Panc1 (cell line): ENCODE results near the gene ADIRF. TPM values are rescaled to one million over a fixed set of nuclear protein-coding genes. Genes with fewer than 3 reads are reported as not detected.

Source experiments
- ATAC-seq: fragments of 200-7000 bp; cut with Tn5 transposase; 2 replicates; pipeline ENCODE4 v1.9.1; 2020; ENCODE audit warnings: mild to moderate bottlenecking, moderate library complexity
- BruUV-seq: library from RNA; stranded (reverse); fragments of 400-500 nt; replicated peaks from 2 replicates; lab custom pipeline; 2021; lab: Mats Ljungman, UMichigan
- CTCF ChIA-PET: fragments of 300-600 bp; sonication (Branson Sonifier 250); formaldehyde crosslinking; loops from one replicate; lab custom pipeline; 2022; ENCODE audit warnings: antibody characterized with exemption; lab: Charles Lee
- POLR2A ChIA-PET: fragments of 300-600 bp; sonication (Branson Sonifier 250); formaldehyde crosslinking; loops from one replicate; lab custom pipeline; 2022; ENCODE audit warnings: antibody characterized with exemption; lab: Charles Lee
- DNase-seq: peaks from one replicate; pipeline ENCODE4 v3.0.0-alpha.2; 2010; ENCODE audit warnings: low read depth, low spot score
- H3K27ac ChIP-seq: 2 replicates; pipeline ENCODE4 v1.5.1; 2011; ENCODE audit warnings: mild to moderate bottlenecking, low read length, inconsistent platforms
- H3K27me3 ChIP-seq: fragments of 200-500 bp; sonication (Bioruptor generic); 2 replicates; pipeline ENCODE4 v1.6.0; 2014; ENCODE audit warnings: low read length, inconsistent platforms; ENCODE audit not compliant: control insufficient read depth, insufficient read depth
- H3K36me3 ChIP-seq: fragments of 200-500 bp; sonication (Bioruptor generic); 2 replicates; pipeline ENCODE4 v1.5.1; 2014; ENCODE audit warnings: inconsistent platforms, mild to moderate bottlenecking, low read length, moderate library complexity; ENCODE audit not compliant: control insufficient read depth, insufficient read depth
- H3K4me1 ChIP-seq: 2 replicates; pipeline ENCODE4 v1.5.1; 2011; ENCODE audit warnings: inconsistent platforms, mild to moderate bottlenecking, low read length, moderate library complexity; ENCODE audit not compliant: control insufficient read depth, insufficient read depth
- H3K4me3 ChIP-seq, 2 experiments: 2 replicates each; pipeline ENCODE4 v1.5.1; 2011 to 2012; ENCODE audit warnings: low read depth in 2 of 2, low read length in 2 of 2, mild to moderate bottlenecking in 2 of 2, inconsistent platforms in 1 of 2, moderate library complexity in 1 of 2
- H3K9me3 ChIP-seq: fragments of 200-500 bp; sonication (Bioruptor generic); 2 replicates; pipeline ENCODE4 v1.5.1; 2014; ENCODE audit warnings: low read depth, mild to moderate bottlenecking, inconsistent platforms, low read length, moderate library complexity; ENCODE audit not compliant: control insufficient read depth, insufficient read depth
- POLR2AphosphoS5 ChIP-seq: IDR thresholded peaks from 2 replicates; pipeline ENCODE4 v1.6.1; 2012; ENCODE audit warnings: mild to moderate bottlenecking, low read depth, low read length, moderate library complexity
- SIN3A ChIP-seq: IDR thresholded peaks from 2 replicates; pipeline ENCODE4 v1.6.1; 2012; ENCODE audit warnings: low read depth, mild to moderate bottlenecking, low read length, moderate library complexity, borderline replicate concordance; ENCODE audit not compliant: insufficient read depth
- TCF7L2 ChIP-seq: IDR thresholded peaks from 2 replicates; pipeline ENCODE4 v1.6.1; 2011; ENCODE audit warnings: mild to moderate bottlenecking, low read depth, low read length, inconsistent platforms
- in situ Hi-C: cut with HindIII; loops from 2 replicates; pipeline ENCODE4 v1.10.0; 2016; ENCODE audit warnings: low sequenced_read_pairs, low pct_unique_long_range_greater_than_20kb
- intact Hi-C: fragments of 100-400 bp; cut with micrococcal nuclease; formaldehyde crosslinking; loops from one replicate; pipeline ENCODE4 v1.10.0; 2022; ENCODE audit not compliant: unreplicated experiment
- total RNA-seq: library from RNA; stranded (reverse); gene quantifications from one replicate; pipeline ENCODE4 v1.2.1, GENCODE V29; 2021; ENCODE audit not compliant: unreplicated experiment
- TF ChIP-seq, protein P1 (sequence below), 2 experiments: IDR thresholded peaks; 2 replicates each; pipeline ENCODE4 v1.6.1; 2011 to 2012; ENCODE audit warnings: low read depth in 2 of 2, control low read depth in 1 of 2, low read length in 1 of 2, mild to moderate bottlenecking in 1 of 2, moderate library complexity in 1 of 2; ENCODE audit not compliant: insufficient read depth in 1 of 2
- TF ChIP-seq, protein P2 (sequence below): fragments of 450-650 bp; IDR thresholded peaks from 2 replicates; pipeline ENCODE4 v1.5.1; 2017; ENCODE audit warnings: mild to moderate bottlenecking

Gene ADIRF
- total RNA-seq, 1 experiment from 2014 or later, result 14.8 TPM

DNA sequence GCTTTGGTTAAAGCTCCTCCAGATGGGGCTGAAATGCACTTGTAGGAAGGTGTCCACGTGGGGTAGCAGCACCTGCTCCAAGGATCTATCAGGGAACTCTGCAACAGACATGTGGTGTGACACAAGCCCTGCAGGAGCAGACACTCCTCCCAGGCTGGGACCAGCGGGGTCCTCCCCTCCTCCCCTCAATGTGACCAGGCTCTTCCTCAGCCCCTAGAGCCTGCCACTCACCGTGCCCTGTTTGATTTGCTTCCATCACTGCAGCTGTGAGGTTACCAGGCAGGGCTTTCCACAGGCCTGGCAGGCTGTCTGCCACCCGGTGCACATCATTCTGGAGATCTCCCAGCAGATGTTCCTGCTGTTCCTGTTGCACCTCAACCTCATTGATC is 24.3 kb upstream of the ADIRF start:
- in situ Hi-C loops, result no loop called here
- Histone ChIP-seq H3K4me1 (no peaks in the 10 kb centered on the region), H3K27ac (no peak overlapping the region), H3K9me3 (no peaks in the 10 kb centered on the region), H3K4me3 (no peak overlapping the region), H3K36me3 (no peaks in the 10 kb centered on the region), H3K27me3 (no peaks in the 10 kb centered on the region)
- ChIA-PET CTCF (interaction anchor here (2.0 kb wide), 1 partner anchor 16 kb away, joined by 7 read pairs; no protein-coding TSS in a partner anchor), POLR2A (no interaction called here)
- TF ChIP-seq TCF7L2, result no peak
- TF ChIP-seq, protein P1, sequence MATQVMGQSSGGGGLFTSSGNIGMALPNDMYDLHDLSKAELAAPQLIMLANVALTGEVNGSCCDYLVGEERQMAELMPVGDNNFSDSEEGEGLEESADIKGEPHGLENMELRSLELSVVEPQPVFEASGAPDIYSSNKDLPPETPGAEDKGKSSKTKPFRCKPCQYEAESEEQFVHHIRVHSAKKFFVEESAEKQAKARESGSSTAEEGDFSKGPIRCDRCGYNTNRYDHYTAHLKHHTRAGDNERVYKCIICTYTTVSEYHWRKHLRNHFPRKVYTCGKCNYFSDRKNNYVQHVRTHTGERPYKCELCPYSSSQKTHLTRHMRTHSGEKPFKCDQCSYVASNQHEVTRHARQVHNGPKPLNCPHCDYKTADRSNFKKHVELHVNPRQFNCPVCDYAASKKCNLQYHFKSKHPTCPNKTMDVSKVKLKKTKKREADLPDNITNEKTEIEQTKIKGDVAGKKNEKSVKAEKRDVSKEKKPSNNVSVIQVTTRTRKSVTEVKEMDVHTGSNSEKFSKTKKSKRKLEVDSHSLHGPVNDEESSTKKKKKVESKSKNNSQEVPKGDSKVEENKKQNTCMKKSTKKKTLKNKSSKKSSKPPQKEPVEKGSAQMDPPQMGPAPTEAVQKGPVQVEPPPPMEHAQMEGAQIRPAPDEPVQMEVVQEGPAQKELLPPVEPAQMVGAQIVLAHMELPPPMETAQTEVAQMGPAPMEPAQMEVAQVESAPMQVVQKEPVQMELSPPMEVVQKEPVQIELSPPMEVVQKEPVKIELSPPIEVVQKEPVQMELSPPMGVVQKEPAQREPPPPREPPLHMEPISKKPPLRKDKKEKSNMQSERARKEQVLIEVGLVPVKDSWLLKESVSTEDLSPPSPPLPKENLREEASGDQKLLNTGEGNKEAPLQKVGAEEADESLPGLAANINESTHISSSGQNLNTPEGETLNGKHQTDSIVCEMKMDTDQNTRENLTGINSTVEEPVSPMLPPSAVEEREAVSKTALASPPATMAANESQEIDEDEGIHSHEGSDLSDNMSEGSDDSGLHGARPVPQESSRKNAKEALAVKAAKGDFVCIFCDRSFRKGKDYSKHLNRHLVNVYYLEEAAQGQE (IDR thresholded peaks at IDR 0.05; ENCODE audit: insufficient read depth in 1 of 2, low read depth in 2 of 2, low read length in 1 of 2), result no peak
- TF ChIP-seq, protein P2, sequence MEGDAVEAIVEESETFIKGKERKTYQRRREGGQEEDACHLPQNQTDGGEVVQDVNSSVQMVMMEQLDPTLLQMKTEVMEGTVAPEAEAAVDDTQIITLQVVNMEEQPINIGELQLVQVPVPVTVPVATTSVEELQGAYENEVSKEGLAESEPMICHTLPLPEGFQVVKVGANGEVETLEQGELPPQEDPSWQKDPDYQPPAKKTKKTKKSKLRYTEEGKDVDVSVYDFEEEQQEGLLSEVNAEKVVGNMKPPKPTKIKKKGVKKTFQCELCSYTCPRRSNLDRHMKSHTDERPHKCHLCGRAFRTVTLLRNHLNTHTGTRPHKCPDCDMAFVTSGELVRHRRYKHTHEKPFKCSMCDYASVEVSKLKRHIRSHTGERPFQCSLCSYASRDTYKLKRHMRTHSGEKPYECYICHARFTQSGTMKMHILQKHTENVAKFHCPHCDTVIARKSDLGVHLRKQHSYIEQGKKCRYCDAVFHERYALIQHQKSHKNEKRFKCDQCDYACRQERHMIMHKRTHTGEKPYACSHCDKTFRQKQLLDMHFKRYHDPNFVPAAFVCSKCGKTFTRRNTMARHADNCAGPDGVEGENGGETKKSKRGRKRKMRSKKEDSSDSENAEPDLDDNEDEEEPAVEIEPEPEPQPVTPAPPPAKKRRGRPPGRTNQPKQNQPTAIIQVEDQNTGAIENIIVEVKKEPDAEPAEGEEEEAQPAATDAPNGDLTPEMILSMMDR, result no peak
- no peak for TF ChIP-seq SIN3A
- TF ChIP-seq POLR2AphosphoS5, result no peak
- DNase-seq, result no peak
- intact Hi-C loops, result no loop called here
- no TSS peak for BruUV-seq
- no peak for ATAC-seq

DNA sequence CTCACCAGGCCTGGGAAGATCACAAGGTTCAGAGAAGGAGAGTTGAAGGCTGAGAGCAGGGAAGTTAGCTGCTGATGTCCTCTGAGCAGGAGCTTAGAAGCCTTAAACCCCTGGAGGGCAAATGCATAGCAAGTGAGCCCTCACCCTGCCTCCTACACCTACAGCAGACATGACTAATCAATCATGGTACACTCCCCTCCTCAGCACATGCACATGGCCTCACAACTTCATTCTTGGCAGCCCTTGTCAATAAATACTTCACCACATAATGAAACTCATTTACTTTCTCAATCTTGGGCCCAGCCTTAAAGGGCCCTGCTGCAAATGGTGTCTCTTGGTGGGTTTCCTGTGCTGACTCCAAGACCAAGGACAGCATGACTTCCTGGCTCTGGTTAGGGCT is 23.8 kb upstream of the ADIRF start:
- TF ChIP-seq POLR2AphosphoS5, result no peak
- no peak for TF ChIP-seq TCF7L2
- TF ChIP-seq, protein P2, result no peak
- TF ChIP-seq SIN3A, result no peak
- TF ChIP-seq, protein P1 (IDR thresholded peaks at IDR 0.05; ENCODE audit: insufficient read depth in 1 of 2, low read depth in 2 of 2, low read length in 1 of 2), result no peak
- no peak overlapping the region for H3K4me3 ChIP-seq
- BruUV-seq, result no TSS peak
- POLR2A ChIA-PET, result no interaction called here
- H3K36me3 ChIP-seq, result no peaks in the 10 kb centered on the region
- H3K4me1 ChIP-seq, result no peaks in the 10 kb centered on the region
- DNase-seq (no peak), ATAC-seq (no peak)
- H3K9me3 ChIP-seq, result no peaks in the 10 kb centered on the region
- in situ Hi-C loops, result no loop called here
- H3K27ac ChIP-seq, result no peak overlapping the region
- CTCF ChIA-PET, result no interaction called here
- intact Hi-C loops, result no loop called here
- H3K27me3 ChIP-seq, result no peaks in the 10 kb centered on the region
